ENCODE measurements around the gene SESN1. TPM values are rescaled to one million over a fixed set of nuclear protein-coding genes. Genes with fewer than 3 reads are reported as not detected.
A peak's percentile ranks its signal among the peaks of the same experiment; 100 is the strongest.

SESN1 gene
- total RNA-seq, 4 donors from 2014 or later, result 10.4 to 55.9 (median 21.7) TPM

DNA sequence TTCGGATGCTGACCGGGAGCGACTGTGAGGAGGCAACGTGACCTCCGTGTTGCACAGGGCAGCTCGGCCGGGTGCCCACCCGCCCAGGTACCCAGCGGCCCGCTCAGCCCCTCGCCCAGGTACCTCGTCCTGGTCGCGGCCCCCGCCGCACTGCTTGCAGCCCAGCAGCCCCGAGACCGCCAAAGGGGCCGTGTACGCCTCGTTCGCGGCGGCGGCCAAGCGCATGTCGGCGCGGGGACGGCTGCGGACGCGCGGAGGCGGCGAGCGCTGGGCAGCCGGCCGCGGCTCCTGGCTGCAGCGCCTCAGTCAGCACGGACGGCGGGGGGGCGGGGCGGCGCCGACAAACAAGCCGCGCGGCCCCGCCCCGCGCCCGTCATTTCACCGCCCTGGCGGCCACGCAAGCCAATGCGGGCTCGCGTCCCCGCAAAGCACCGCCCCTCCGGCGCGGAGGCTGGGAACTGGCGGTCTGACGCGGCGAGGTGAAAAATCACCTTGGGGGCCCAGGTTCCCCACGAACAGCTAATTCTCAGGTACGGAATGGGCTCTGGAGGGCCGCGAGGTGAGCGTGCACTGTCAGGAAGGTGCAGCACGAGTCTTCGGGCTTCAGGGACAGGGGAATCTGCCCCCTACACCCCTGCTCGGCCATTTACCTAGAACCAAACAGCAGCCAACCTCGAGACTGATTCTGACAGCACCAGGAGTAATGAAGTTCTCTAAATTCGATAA, 85.2 kb downstream of the SESN1 start:
- intact Hi-C loops (cut with DNase I), result loop anchor here (10.0 kb wide), 2 partner anchors 55 to 455 kb away; no protein-coding TSS in a partner anchor
- TF ChIP-seq POLR2A (IDR thresholded peaks at IDR 0.05) (peak in 3 of 4 donors; percentile 85 to 96 (median 96)), CTCF (IDR thresholded peaks at IDR 0.05) (peak in 5 of 6 experiments; percentile 29 to 82 (median 74))
- H3K9me3 ChIP-seq, result no peaks in the 10 kb centered on the region
- DNase-seq, result peak; percentile 66
- WGBS, 2 donors, result 0 to 1% methylated on average over 2 to 9 of the region's 80 CpGs
- peak overlapping the region; percentile 96 to 98 (median 97) for H3K27ac ChIP-seq
- peaks cover 4 to 70% (median 7%) of the 10 kb centered on the region in 3 donors for H3K4me1 ChIP-seq
- no peaks in the 10 kb centered on the region for H3K27me3 ChIP-seq
- no peaks in the 10 kb centered on the region for H3K36me3 ChIP-seq
- H3K4me3 ChIP-seq, result peak overlapping the region; percentile 81 to 96 (median 92)

DNA sequence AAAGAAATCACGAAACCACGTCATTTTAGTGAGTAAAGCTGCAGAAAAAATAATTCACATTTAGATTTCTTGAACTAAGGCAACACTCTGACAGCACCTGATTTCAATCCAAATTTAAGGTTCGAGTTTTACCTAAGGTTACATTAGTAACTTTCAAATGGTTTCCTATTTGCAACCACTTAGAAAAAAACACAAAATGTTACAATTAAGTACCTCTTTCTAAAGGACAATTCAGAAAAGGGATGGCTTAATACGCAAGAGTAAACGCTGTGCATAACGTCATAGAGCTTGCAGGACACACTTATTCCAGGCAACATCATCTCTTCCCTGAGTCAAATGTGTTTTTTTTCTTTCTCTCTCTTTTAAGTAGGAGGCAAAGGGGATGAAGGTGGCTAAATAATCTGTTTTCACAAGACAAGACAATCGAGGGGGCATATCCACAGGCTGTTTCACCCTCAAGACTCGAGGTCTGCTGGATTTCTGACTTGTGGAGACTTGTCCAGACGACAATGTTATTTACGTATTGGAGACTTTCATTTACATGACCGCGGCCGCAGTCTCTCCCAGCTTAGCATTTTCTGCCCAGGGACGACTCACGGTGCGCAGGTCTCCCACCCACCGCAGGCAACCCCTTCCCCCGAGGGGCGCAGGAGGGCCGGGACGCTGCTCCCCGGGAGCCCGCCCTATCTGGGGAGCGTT, 86.0 kb downstream of the SESN1 start:
- Histone ChIP-seq H3K4me3 (peak overlapping the region; percentile 81 to 96 (median 92)), H3K4me1 (peaks cover 6 to 70% (median 12%) of the 10 kb centered on the region in 3 donors), H3K27ac (peak overlapping the region; percentile 96 to 98 (median 97)), H3K9me3 (no peaks in the 10 kb centered on the region), H3K27me3 (no peaks in the 10 kb centered on the region), H3K36me3 (no peaks in the 10 kb centered on the region)
- TF ChIP-seq CTCF (IDR thresholded peaks at IDR 0.05) (no peak), POLR2A (IDR thresholded peaks at IDR 0.05) (no peak)
- WGBS, 2 donors, result 4 to 6% methylated on average over 7 to 12 of the region's 24 CpGs
- DNase-seq, result no peak
- intact Hi-C loops (cut with DNase I), result loop anchor here (10.0 kb wide), 2 partner anchors 56 to 454 kb away; no protein-coding TSS in a partner anchor

DNA sequence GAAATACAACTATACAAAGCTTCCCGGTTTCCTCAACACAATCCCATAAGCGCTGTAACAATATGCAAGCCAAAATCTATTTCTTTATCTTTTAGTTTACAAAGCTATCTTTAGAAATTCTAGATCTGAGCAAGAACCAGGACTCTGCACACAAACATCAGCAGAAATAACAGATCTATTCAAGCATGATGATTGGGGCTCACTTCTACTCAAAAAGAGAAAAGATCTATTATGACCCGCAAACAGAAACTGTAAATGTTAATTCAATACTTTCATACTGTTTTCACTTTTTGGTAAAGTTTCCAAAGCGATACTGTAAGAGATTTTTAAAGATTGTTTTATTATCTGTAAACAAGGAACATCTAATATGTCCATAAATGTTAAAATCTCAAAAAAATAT, 86.6 kb downstream of the SESN1 start:
- Histone ChIP-seq H3K4me1 (peaks cover 13 to 71% (median 18%) of the 10 kb centered on the region in 3 donors), H3K4me3 (peak overlapping the region; percentile 81 to 96 (median 92)), H3K27me3 (no peaks in the 10 kb centered on the region), H3K36me3 (no peaks in the 10 kb centered on the region), H3K27ac (peak overlapping the region; percentile 96 to 98 (median 97)), H3K9me3 (no peaks in the 10 kb centered on the region)
- 31 to 35% methylated on average over 4 of the region's 4 CpGs for WGBS, 2 donors
- TF ChIP-seq CTCF (IDR thresholded peaks at IDR 0.05) (no peak), POLR2A (IDR thresholded peaks at IDR 0.05) (no peak)
- intact Hi-C loops (cut with DNase I), result loop anchor here (10.0 kb wide), 2 partner anchors 57 to 453 kb away; no protein-coding TSS in a partner anchor
- DNase-seq, result no peak

GRCh38 chr6:109007521-109007920, 87.1 kb downstream of the SESN1 start:
- no peak for TF ChIP-seq POLR2A (IDR thresholded peaks at IDR 0.05)
- TF ChIP-seq CTCF (IDR thresholded peaks at IDR 0.05), result no peak
- no peaks in the 10 kb centered on the region for H3K27me3 ChIP-seq
- intact Hi-C loops (cut with DNase I), result loop anchor here (10.0 kb wide), 2 partner anchors 57 to 453 kb away; no protein-coding TSS in a partner anchor
- H3K4me1 ChIP-seq, result peaks cover 18 to 74% (median 19%) of the 10 kb centered on the region in 3 donors
- H3K9me3 ChIP-seq, result no peaks in the 10 kb centered on the region
- peak overlapping the region in 3 of 4 donors; percentile 96 to 98 (median 96) for H3K27ac ChIP-seq
- no peaks in the 10 kb centered on the region for H3K36me3 ChIP-seq
- 58 to 64% methylated on average over 3 of the region's 3 CpGs for WGBS, 2 donors
- H3K4me3 ChIP-seq, result peak overlapping the region; percentile 81 to 96 (median 92)
- DNase-seq, result no peak
